Right lung (tissue), 5 donors: ENCODE results near the gene PLEKHG5. TPM values are rescaled to one million over a fixed set of nuclear protein-coding genes. Genes with fewer than 3 reads are reported as not detected.

Experiments
- DNase-seq, 2 donors: peaks; one replicate each; pipeline ENCODE4 v3.0.0-alpha.2; 2013
- polyA plus RNA-seq, 5 donors: library from polyadenylated mRNA; unstranded; fragments of 120-200 nt; gene quantifications; one replicate each; pipeline versions ENCODE4 v1.2.1 to v1.2.3, GENCODE V29; 2013; ENCODE audit warnings: inconsistent platforms in 1 of 5, low replicate concordance in 1 of 5; ENCODE audit not compliant: insufficient read length in 5 of 5, insufficient read depth in 1 of 5

PLEKHG5 gene
- polyA plus RNA-seq, 5 donors, result 20.0 to 33.7 (median 28.7) TPM

DNA sequence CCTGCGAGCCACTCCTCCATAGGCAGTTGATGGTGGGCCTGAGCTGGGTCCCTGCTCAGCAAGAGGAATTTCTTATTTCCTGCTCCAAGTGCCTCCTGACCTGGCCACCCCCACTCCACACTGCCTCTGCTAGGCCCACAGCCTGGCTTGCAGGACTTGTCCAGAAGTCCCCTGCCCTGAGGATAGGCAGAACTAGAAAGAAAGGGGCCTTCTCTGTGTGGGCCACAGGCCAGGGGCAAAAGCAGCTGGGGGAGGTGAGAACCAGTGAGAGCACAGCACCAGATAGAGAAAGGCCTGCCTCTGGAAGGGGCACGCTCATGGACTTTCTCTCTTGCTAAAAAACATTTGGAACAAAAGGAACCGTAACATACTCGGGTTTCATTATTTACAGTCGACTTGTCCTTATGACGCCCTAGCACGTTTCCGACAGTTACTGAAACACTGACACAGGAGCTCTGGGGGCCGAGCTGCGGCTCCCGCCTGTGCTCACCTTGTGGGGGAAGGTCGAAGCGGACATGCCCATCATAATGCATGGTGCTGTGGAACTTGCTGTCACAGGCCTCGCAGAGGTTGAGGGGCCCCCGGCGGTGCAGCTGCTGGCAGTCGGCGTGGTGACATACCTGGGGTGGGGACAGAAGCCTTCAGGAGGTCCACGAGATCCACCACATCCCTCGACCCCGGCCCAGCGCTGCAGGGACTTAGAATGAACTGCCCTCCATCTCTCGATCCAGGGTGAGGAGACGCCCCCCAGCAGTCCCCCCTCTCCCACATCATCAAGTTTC, 14.2 kb downstream of the PLEKHG5 start:
- no peak for DNase-seq

DNA sequence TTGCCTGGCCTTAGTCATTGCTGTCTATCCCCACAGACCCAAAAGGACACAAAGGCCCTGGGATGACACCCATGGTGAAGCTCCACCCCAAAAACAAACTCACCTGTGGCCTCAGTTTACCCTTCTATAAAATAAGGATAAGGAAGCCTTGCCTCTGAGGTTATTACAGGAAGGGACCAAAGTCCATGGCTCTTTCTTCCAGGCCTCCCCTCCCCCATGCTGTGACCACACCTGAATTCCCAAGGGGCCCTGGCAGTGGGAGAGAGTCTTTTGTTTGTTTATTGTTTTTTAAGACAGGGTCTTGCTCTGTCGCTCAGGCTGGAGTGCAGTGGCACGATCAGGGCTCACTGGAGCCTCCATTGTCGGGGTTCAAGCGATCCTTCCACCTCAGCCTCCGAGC, 15.0 kb downstream of the PLEKHG5 start:
- DNase-seq, result no peak

DNA sequence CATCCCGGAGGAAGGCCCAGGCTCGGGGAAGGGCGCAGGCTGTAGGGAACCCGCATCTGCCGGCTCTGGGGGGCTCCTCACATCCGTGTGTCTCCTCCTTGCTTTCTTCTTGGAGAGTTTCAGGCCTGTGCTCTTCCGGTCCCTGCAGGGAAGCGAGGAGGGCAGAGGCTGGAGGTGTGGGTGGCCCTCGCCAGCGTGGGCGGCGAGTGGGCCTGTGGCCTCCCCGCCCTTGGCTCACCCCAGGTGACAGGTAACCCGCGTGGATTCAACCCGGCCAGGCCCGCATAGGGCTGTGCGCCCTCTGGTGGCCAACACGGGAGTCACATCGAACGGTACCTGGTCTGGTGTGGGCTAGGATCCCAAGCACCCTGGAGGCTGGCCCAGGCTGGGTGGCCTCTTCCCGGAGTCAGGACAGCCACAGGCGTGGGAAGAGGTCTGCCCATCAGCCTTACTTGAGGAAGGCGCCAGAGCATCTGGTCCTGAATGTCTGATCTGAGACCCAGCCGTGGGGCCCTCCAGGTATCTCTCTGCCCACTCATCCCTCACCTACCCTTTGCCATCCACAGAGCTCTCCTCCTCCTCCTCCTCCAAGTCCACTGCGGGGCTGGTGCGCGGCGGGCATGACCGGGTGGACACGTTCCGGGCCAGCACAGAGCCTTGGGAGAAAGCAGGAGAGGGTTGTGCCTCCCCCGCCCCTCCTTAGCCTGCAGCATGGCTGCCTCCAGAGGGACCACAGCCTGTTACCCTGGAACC, 15.9 kb downstream of the PLEKHG5 start:
- no peak for DNase-seq

DNA sequence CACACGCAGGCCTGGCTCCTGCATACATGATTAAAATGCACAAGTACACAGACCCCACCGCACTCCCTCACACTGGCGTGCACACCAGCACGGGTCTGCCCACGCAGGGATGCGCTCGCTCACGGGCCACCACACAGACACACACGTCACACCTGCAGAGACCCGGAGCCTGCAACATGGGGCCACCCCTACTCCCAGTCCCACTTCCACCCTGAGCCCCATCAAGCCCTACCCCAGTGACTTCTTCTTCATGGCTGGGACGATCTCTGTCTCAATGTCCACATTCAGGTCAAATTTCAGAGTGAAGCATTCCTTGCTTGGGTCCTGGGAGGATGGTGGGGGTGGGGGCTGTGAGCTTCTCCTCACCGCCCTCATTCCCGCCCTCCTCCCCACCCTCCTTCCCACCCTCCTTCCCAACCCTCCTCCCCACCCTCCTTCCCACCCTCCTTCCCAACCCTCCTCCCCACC, 16.6 kb downstream of the PLEKHG5 start:
- no peak for DNase-seq

DNA sequence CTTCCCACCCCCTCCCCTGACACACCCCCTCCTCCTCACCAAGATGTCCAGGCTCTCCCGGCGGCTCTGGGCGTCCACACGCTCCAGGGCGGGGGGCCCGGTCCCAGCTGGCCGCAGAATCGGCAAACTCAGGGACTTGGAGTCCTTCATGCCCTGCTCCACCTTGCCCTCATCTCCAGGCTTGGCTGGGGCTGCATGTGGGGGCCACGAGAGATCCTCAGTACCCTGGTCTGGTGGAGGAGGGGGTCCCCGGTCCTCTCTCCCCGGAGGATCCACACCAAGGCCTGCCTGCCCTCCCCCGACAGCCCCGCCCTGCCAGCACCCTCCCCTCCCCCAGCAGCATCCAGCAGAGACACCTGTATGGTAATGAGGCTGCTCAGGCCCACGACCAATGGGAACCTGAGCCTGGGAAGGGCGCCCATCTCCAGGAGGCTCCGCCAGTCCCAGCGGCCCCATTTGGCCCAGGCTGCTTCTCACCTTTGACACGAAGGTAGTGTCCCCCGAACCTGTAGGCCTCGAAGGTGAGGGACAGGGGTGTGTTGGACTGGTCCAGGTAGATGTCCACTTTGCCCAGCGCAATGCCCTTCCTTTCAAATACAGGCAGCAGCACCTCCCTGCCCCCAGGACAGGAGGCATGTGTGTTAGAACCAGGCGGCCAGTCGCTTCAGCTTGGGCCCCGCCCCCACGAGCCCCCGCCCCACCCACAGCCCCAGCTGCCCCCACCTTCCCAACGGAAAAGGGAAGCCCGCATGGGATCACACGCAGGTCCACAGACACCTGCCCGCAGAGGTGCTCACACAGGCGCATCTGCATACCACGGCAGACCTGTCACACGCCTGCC, 17.3 kb downstream of the PLEKHG5 start:
- no peak for DNase-seq

DNA sequence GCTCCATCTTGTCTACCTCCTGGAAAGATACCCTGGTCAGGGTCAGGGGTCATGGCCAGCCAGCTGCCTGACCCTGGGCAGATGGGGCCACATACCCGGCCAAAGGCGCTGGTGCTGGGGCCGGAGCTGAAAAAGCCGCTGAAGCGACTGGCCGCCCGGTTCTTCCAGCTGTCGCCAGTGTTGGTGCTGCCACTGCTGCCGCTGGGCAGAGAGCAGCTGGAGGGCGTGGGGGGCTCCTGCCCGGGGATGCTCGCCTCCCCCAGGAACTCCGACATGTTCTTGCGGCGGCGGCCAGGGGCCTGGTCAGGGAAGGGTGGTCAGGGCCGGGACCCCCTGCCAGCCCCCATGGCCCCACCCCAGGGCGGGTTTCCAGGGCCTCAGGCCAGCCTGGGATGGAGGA, 18.3 kb downstream of the PLEKHG5 start:
- DNase-seq, result no peak

DNA sequence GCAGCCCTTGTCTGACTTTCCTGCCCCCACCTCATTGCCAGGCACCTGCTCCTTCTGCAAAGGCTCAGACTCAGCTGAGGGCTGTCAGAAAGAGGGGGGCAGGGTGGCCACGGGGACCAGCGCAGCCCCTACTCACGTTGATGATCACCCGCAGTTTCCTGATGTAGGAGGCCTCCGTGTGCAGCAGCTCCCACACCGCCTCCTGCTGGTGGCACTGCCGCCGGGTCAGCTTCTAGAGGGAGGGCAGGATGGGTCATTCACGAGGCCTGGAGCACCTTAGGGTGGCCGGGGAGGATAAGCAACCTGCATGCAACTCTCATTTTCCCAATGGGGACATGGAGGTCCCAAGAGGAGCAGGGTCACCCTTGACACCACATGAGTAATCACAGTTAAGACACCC, 19.1 kb downstream of the PLEKHG5 start:
- no peak for DNase-seq

DNA sequence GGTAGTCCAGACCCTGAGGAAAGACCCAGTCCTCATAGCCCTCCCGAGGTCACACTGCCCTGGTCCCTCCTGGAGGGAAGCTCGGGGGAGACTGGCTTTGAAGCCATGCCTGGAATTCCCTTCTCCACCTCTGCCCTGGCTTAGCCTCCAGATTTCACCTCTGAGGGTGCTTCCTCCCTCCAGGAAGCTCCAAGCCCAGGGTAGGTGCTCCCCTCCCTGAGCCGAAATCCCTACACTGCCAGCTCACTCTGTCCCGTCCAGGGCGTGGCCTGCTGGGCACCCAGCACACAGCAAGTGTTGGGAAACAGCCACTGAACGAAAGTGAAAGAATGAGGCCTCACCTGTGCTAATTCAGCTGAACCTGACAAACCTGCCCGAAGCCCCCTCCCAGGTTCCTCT, 19.5 kb downstream of the PLEKHG5 start:
- no peak for DNase-seq

DNA sequence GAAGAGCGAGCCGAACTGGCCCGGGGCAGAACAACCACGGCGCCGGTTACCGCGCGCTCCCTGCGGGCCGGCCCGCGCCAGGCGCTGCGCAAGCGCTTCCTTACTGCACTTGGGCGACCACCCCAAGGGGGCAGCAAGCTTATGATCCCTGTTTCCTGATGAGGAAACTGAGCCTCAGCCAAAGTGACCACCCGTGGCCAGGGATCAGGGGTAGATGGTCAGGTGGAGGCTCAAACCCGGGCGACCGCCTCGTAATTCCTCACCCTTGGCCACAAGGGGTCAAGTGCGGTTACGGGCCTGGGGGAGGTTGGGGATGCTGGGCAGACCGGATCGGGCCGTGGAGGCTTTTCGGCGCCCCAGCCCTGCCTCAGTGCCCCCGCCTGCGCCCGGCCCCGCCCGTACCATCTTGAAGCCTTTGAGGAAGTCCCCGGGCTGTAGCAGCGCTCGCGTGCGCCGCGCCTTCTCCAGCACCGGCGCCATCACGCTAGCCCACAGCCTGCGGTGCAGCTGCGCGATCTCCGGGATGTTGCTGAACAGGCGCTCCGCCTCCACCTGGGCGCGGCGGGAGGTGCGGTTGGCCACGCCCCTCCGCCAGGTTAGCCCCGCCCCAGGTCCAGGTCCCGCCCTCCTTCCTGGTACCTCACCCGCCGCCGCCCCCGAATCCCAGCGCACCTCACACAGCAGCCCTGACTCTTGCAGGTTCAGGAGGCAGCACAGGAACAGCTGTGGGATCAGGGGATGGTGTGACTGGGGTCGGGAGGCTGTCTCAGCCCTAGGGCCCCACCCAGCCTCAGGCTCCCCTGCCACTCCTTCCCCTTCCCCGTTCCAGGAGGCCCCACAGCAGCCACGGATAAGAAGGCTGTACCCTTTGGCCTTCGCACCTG, 20.1 kb downstream of the PLEKHG5 start:
- no peak for DNase-seq

DNA sequence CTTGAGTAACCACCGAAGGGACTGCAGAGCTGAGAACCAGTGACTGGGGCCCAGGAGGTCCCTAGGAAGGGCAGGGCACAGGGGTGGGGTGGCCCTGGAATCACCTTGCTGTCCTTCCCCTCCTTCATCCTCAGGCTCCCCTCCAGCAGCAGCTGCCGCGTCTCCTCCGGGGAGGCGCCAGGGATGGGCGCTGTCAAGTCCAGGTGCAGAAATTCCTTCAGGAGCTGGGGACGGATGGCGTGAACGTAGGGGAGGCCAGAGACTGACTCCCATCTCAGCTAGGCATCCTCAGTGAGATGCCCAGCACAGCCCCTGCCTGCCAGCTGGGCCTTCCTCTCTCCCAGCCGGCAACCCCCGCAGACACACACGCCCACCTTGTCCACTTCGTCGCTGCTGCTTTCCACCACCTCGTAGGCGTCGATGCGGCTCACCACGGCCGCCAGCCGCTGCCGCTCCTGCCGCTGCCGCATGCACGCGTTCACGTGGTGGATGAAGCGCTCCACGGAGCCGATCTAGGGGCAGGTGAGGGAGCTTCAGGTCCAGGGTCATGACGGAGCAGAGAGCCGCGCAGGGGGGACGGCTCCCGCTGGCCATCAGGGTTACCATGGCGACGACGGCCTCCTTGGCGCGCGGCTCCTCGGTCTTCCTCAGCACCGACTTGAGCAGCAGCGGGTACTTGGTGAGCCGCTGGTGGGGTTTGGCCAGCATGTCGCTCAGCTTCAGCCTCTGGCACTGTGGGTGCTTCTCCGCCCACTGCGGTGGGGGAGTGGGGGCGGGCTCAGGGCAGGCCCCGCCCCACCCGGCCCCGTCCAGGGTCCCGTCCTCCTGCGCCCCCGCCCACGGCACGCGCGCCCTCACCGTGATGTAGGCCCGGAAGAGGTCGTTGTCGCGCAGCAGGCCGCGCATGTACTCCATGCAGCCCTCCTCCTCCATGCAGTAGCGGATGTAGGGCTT, 21.1 kb downstream of the PLEKHG5 start:
- DNase-seq, result no peak

DNA sequence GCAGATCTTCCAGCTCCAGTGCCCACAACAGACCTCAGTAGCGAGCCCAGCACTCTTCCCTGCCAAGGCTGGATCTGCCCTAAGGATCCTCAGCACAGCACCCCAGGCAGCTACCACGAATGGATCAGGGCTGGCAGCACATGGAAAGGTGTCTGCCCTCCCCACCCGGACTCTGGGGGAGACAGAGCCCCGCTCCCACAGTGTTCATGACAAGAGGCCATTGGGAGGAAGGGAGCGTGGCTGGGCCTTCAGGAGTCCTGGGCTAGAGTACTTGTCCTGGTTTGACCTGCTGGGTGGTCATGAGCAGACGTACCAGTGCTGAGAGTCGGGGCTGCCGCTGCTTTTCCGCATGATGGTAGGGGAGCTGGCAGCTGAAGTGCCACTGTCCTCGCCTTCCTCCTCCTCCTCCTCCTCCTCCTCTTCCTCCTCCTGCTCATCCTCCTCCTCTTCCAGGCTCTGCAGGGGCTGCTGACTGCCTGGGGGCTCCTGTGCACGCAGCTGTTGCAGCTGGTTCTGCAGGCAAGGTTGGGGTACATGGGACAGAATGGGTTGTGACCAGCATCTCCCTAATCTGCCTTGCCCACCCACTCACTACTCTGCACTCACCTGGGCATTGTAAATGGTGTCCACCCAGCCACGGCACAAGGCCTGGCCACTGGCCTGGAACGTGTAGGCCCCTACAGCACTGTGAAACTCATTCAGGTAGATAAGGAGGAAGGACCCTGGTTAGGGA, 22.6 kb downstream of the PLEKHG5 start:
- DNase-seq, result no peak

DNA sequence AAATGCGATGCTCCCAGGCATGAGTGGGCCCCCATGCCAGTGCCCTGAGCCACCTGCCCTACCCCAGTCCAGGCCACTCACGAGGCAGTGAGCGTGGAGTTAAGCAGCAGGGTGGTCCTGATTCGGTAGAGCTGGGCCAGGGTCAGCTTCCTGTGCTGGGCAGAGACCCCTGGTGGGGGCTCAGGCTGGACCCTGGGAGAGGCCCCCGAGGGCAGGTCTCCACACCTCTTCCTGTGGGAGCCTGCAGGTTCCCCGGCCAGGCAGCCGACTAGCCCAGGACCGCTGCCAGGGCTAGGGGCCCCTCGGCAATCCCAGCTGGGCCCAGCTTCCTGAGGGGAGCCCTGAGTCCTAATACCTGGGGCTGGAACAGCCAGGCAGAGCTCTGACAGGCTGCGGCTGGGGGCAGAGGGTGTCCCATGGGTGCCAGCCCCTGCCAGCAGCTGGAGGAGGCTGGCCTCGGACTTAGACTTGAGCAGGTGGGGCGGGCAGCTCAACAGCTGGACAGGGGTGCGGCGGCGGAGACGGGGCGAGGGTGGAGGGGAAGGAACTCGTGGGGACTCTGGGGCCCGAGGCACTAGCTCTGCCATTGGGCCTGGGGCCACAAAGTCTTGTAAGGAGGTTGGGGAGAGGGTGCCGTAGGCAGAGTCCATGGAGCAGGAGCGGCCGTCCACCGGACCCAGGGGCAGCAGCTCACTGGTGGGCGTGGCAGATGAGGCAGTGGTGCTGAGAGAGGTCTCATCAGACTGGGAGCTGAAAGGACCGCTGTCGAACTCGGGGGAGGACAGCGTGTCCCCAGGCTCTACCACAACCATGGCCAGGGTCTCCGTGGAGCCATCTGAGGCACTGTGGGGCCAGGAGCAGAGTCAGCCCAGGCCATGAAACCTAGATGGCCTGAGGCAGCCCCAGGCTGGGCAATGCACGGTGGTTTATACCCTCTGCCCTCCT, 23.5 kb downstream of the PLEKHG5 start:
- DNase-seq, result no peak

DNA sequence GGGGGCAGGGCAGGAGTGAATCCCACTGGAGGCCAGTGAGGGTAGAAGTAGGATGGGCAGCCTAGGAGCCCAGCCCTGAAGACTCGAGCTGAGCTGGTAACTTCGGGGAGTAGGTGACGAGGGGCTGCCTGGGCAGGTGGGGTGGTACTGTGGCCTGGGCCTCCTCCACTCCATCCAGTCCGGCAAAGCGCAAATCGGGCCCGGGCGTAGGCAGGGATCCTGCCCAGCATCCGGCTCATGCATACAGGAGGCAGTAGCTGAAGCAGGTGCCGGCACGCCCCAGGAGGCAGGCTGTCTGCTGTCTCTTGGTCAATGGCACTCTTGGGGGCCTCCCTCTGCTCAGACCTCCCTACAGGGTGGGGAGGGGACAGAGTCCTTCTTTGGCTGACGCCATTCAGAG, 24.2 kb downstream of the PLEKHG5 start:
- no peak for DNase-seq

DNA sequence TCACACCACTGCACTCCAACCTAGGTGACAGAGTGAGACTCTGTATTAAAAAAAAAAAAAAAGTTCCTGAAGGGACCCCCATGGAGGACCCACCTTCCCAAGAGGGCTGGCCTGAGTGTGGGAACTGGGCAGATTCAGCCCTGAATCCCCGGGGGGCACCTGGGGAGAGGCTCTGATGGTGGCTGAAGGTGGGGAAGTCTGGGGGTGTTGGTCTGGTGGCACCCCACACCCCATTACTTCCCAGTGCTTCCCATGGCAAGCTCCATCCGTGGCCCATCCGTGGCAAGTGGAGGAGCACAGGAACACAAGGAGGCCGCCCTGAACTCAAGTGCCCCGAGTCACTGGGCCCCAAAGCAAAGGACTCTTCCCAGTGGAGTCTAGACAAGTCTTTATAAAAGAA, 24.7 kb downstream of the PLEKHG5 start:
- DNase-seq, result no peak

DNA sequence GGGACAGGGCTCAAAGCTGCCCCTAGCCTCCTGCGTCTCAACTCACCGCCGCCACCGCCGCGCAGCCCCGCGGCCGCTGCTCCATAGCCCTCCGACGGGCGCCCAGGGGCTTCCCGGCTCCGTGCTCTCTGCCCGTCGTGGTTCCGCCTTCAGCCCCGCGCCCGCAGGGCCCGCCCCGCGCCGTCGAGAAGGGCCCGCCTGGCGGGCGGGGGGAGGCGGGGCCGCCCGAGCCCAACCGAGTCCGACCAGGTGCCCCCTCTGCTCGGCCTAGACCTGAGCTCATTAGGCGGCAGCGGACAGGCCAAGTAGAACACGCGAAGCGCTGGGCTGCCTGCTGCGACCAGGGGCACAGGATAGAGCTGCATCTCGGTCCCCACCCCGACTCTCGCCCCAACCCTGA, 25.4 kb downstream of the PLEKHG5 start, which contains the start of gene TNFRSF25:
Gene TNFRSF25 (minus strand): TSS at position 151 of the 400 bp plus-strand sequence. CDS start 66 bp downstream, at position 85.
- DNase-seq, result no peak

DNA sequence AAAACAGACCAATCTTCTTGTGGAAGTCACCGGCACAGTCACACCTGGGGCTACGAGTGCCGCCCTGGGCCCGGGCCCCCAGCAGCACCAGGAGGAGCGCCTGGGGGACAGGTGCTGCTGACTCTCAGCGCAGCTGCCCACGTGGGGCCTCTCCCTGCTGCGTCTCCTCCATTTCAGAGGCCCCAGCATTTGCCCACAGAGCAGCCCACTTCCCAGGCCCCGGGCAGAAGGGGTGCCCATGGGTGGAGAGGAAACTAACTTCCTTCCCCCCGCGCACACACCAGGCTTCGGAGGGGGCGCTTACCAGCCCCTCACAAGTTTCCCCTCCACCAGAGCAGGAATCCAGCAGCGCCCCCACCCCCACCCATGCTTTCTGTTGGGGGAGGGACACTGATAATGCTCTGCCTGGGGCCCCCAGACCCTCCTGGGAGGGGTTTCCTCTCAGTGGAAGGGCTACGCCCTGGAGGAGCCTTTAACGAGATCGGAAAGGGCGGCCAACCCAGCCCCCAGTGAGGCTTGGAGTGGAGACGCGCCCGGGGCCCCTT, 25.9 kb downstream of the PLEKHG5 start:
- DNase-seq, result no peak

DNA sequence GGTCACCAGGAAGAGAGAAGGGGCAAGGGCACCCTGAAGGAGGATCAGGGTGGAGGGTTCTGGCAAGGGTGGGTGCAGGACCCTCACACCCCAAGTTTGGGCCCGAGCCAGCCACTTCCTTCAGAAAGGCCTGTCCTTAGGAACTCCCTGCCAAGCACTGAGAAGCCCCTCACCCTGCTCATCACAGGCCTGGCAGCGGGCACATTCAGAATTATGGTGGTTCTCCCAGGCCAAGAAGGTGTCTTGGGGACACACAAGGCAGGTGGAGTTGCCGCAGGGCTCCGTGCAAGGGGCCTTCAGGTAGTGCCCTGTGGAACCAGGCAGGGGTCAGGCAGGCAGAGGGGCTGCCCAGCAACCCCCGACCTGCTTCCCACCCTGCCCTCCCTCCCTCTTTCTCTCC, 26.6 kb downstream of the PLEKHG5 start:
- no peak for DNase-seq

DNA sequence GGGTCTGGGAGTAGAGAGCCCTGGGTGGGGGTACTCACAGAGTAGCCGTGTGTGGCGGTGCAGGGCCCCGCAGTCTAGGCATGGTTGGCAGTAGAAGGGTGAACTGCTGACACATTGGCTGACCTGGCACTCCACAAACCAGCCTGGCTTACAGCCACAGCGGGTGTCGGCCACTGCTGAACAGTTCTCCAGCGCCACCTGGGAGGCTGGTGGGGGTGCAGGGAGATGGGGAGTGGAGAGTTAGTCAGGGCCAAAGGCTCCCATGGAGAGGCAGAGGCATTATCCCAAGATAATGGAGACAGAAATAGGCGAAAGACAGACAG, 27.0 kb downstream of the PLEKHG5 start:
- DNase-seq, result no peak
